Activated CD8-positive, alpha-beta memory T cell treated with anti-CD3 and anti-CD28 coated beads for 1 hour (primary cell): Measurements from ENCODE around the gene AP2A2.
"Not testable (repeated sequence)": the region's sequence is repeated elsewhere in the genome, so short reads cannot be mapped to it uniquely, and the experiment has no call there.

ENCODE experiments used
- DNase-seq, 2 donors: peaks; one replicate each; pipeline ENCODE4 v3.0.0-alpha.2; 2020; ENCODE audit warnings: low read depth in 1 of 2; ENCODE audit errors: extremely low read depth in 1 of 2

AP2A2 gene

DNA sequence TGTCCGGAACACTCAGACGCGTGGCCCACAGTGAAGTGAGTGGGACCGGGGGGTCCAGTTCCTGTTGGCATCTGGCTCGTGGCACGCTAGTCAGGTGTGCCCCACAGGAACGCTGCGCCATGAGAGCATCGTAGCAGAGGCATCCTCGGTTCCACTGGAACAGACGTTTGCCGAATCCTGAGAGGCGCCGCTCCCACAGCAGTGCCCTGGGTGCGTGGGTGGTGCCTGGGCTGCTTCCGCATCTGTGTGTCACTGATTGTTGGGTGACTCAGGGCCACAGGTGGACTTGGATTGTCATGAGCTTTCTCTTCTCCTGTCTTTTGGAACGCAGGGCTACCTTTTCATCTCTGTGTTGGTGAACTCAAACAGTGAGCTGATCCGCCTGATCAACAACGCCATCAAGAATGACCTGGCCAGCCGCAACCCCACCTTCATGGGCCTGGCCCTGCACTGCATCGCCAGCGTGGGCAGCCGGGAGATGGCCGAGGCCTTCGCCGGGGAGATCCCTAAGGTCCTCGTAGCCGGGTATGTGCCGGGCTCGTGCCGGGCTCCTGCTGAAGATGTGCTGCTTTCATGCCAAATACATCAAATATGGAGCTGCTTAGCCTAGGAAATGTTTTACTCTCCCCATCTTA, 46.2 kb downstream of the AP2A2 start:
- DNase-seq: no peak

- no peak for DNase-seq
Observed at GRCh38 chr11:972523-973211, 47.0 kb downstream of the AP2A2 start.

DNA sequence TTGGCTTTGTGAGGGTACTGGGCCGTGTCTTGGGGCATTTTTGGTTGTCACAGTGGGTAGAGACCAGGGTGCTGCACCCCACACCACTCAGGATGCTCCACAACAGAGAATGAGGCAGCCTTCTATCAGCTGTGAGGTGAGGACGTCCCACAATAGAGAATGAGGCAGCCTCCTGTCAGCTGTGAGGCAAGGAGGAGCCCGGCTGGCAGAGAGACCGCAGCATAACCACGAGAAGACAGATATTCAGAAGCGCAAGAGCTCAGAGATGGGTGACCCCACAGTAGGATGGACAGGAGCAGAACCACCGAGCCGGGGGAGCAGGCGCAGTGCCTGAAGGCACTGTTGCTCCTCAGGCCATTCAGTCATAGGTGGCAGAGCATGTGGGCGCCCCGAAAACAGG, 47.6 kb downstream of the AP2A2 start:
- DNase-seq: no peak

- DNase-seq: not testable (repeated sequence)
Observed at GRCh38 chr11:975376-975775, 49.7 kb downstream of the AP2A2 start.

- DNase-seq: no peak
Observed at GRCh38 chr11:975827-976226, 50.2 kb downstream of the AP2A2 start.

DNA sequence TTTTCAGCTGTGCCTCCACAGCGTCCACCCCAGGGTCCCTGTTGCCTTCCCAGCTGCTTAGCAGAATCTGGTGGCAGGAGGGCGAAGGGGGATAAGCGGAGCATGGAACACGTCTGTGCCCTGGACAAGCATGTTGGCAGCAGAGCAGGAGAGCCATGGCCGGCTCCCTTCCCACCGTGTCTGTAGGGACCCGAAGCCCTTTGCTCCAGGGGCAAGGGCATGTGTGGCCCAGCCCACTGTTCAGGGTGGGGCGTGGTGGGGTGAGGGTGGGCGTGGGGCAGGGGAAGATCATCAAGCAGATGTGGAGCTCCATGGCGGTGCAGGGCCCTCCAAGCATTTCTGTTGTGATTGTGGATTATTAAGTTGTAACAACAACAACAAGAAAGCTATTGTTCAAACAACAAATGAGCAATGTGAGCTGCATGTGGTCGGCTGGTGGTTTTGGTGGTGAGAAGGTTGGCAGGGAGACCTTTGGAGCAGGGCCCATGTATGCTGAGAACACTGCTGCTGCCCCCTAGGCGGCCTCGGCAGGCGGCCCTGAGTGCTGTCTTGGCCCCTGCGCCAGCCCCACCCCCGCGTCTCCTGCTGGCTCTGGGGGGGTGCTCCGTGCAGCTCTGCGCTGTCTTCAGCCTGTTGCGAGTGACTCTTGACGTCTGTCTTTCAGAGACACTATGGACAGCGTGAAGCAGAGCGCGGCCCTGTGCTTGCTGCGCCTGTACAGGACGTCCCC, 50.9 kb downstream of the AP2A2 start:
- no peak for DNase-seq

DNA sequence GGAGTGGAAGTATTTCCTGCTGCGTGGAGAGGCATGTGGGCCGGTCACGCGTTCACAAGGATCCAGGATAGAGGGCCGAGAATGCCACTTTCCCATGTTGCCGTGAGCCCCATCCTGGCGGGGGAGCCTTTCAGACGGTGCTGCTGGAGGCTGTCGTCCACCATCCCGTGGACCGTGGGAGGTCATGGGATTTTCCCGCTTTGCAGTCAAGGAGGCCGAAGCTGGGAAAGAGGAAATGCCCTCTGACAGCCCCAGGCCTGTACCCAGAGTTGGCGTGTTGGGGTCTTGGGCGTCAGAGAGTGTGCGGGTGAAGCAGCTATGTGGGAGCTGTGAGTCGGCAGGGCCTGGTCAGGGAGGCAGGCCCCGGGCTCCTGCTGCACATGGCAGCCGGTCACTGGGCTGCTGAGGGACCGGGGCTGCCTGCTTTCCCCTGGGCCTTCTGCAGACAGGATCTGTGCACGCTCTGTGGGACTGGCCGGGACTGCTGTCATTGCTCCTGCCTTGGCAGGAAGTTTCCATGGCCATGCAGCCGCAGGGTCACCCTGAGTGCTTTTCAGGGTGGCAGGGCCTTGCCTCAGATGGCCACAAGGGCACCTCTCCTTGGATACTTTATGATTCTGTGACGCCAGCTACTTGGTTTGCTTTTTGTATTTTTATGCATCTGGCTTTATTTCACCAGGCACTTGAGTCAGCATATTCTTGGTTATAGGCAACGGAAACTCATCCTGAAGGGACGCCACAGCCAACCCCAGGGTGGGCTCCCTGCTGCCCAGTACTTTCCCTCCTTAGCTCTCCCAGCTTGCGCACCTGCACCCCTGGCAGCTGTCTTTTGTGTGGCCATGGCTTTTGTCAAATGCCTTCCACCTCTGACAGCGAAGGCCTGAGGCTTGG, 52.4 kb downstream of the AP2A2 start:
- no peak for DNase-seq

GRCh38 chr11:978781-979180, 53.1 kb downstream of the AP2A2 start:
- DNase-seq: no peak

- DNase-seq: no peak
Observed at GRCh38 chr11:980438-981357, 55.0 kb downstream of the AP2A2 start.

DNA sequence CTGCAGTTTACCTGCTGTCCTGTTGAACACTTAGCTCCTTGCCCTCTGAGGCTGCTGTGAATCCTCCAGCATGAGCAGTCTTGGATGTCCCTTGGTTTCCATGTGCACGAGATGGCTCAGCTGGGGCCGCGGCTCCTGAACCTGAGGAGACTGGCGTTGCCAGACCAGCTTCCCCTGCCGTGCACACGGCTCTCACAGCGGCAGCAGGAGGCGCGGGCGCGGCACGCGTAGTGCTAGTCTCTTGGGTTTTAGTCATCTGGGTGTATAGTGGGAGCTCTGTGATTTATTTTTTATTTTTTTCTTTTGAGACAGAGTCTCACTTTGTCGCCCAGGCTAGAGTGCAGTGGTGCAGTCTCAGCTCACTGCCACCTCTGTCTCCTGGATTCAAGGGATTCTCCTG, 56.1 kb downstream of the AP2A2 start:
- no peak for DNase-seq

DNA sequence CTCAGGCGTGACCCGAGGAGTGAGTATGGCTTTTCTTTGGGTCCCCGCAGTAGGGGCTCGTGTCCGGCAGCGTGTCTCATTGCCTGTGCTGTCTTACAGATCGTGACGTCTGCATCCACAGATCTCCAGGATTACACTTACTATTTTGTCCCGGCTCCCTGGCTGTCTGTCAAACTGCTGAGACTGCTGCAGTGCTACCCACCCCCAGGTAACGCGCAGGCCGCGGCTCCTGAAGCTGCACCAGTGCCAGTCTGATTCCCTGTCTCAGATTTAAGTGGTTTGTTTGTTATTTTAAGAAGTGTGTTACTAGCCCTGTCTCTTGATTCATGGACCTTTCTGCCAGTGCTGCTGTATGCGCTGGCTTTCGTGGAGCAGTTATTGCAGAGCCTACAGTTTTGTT, 58.9 kb downstream of the AP2A2 start:
- no peak for DNase-seq

- DNase-seq: no peak
Observed at GRCh38 chr11:985406-985805, 59.7 kb downstream of the AP2A2 start.

- no peak for DNase-seq
Observed at GRCh38 chr11:985848-986247, 60.2 kb downstream of the AP2A2 start.

GRCh38 chr11:986270-986951, 60.7 kb downstream of the AP2A2 start:
- DNase-seq: no peak

GRCh38 chr11:986952-987305, 61.3 kb downstream of the AP2A2 start:
- no peak for DNase-seq

- DNase-seq: no peak
Observed at GRCh38 chr11:987671-988070, 62.0 kb downstream of the AP2A2 start.

DNA sequence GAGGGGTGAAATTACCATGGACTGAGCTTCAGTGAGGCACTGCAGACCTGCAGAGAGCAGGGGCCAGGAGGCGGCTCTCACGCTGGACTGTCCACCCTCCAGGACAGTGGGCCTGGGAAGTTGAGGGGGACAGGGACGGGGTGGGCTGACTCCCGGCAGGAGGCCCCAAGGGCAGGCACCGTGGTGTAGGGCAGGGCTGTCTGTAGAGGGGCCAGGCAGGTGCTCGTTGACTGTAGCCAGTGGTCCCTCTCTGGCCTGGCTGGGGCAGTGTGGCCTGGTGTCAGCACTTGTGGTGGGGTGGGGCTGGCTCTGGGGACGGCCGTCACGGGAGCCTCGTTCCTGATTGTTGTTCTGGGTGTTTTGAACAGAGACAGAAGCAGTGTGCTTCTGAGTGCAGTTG, 64.4 kb downstream of the AP2A2 start:
- no peak for DNase-seq

DNA sequence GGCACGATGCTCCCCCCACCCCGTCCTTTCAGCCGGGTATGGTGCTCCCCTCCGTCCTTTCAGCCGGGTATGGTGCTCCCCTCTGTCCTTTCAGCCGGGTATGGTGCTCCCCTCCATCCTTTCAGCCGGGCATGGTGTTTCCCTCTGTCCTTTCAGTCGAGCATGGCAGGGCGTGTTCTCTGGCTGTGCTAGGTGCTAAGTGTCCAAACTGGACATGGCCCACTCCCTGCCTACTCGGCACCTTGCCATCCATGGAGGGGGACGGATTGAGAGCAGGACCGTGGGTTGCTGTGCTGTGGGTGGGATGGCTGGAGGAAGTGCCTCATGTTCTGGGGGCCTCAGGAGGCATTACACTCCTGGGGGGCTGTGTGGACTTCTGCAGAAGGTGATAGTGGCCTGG, 65.4 kb downstream of the AP2A2 start:
- DNase-seq: no peak

DNA sequence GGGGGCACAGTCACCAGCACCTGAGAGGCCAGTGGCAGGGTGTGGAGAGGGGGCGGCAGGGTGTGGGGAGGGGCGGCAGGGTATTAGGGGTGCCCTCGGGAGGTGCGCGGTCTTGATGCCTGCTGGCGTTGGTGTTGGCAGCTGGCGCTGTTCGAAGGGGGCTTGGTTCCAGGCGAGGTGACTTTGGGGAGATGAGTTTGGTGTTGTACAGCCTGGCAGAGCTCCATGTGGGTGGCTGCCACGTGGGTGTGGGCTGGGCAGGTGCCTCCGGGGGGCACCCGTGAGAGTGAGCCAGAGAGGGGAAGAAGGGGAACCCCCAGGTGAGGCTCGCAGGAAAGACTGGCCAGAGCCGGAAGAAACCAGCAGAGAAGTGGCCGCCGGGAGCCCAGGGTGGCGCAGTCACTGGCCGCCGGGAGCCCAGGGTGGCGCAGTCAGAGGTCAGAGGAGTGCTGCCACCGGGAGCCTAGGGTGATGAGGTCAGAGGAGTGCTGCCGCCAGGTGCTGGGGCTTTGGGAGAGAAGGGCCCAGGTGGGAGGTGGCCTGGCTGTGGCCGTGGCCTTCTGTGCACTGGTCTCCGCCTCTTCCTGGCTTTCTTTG, 66.1 kb downstream of the AP2A2 start:
- DNase-seq: no peak
